Peyer's patch (tissue), 4 donors: Measurements from ENCODE around the gene CCDC85C.

Experiments used
- POLR2A ChIP-seq, 2 donors: fragments of 450-650 bp; IDR thresholded peaks; one replicate each; pipeline ENCODE4 v1.5.1; 2017; ENCODE audit warnings: antibody characterized with exemption in 2 of 2, mild to moderate bottlenecking in 2 of 2, moderate library complexity in 2 of 2
- TF ChIP-seq, protein P1 (sequence below), 6 experiments: fragments of 450-650 bp in 4 of 6; fragments of 200-600 bp in 2 of 6; sonication (generic) in 1 of 6; IDR thresholded peaks; one replicate each; pipeline ENCODE4 v1.5.1; 2017 to 2019; ENCODE audit warnings: antibody characterized with exemption in 6 of 6, mild to moderate bottlenecking in 3 of 6, moderate library complexity in 1 of 6

DNA sequence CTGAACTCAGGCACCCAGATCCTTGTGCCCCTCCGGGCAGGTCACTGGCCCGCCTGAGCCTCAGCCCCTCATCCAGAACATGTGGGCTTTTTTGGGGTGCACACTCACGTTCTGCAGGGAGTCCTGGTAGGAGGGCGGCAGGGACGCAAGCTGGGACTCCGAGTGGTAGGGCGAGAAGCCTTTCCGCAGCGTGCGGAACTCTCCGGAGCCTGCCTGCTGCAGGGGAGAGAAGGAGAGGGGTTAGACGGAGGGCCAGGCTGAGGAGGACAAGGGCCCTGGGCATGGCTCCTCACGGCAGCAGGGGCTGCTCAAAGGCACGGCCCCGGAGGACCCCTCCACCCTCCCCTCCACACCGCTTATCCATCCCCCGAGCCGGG is 82.0 kb downstream of the CCDC85C start:
- TF ChIP-seq, protein P1, sequence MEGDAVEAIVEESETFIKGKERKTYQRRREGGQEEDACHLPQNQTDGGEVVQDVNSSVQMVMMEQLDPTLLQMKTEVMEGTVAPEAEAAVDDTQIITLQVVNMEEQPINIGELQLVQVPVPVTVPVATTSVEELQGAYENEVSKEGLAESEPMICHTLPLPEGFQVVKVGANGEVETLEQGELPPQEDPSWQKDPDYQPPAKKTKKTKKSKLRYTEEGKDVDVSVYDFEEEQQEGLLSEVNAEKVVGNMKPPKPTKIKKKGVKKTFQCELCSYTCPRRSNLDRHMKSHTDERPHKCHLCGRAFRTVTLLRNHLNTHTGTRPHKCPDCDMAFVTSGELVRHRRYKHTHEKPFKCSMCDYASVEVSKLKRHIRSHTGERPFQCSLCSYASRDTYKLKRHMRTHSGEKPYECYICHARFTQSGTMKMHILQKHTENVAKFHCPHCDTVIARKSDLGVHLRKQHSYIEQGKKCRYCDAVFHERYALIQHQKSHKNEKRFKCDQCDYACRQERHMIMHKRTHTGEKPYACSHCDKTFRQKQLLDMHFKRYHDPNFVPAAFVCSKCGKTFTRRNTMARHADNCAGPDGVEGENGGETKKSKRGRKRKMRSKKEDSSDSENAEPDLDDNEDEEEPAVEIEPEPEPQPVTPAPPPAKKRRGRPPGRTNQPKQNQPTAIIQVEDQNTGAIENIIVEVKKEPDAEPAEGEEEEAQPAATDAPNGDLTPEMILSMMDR (IDR thresholded peaks at IDR 0.05) = no peak
- TF ChIP-seq POLR2A (IDR thresholded peaks at IDR 0.05) = no peak
